Activated CD4-positive, alpha-beta T cell treated with anti-CD3 and anti-CD28 coated beads, Interleukin-2, amount 50 U/mL, for 24 hours (primary cell): ENCODE measurements around the gene FOXF1.
A peak's percentile ranks its signal among the peaks of the same experiment; 100 is the strongest.

Experiments used
- DNase-seq, 2 donors: peaks; one replicate each; pipeline ENCODE4 v3.0.0-alpha.2; 2020; ENCODE audit warnings: low read depth in 1 of 2, low spot score in 1 of 2

Gene FOXF1

GRCh38 chr16:86533076-86533475 lies 22.7 kb downstream of the FOXF1 start:
- no peak for DNase-seq

DNA sequence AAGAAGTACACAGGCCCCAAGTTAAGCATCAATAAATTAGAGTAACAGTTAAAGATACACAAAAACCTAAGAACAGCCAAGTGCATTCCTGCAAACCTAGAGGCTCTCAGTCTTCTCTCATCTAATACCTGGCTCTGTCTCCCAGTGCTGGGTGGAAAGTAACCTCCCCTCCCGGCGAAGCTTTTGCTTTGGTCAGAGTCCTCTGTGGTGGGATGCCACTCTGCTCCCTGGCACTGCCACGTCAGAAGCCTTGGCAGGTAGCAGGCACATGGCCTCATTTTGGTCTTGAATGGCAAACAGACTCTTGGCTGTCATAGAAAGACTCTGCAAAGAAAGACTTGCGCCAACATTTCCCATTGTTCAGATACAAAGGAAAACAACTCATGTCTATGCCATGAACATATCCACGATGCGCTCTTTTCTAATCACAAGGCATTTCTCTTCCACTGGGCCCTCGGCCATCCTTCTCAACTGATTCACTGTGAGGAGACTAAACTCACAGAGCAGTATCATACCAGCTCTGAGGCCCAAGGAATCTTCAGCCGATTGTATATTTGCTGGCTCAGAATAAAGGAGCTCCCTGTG lies 23.5 kb downstream of the FOXF1 start:
- DNase-seq = no peak

DNA sequence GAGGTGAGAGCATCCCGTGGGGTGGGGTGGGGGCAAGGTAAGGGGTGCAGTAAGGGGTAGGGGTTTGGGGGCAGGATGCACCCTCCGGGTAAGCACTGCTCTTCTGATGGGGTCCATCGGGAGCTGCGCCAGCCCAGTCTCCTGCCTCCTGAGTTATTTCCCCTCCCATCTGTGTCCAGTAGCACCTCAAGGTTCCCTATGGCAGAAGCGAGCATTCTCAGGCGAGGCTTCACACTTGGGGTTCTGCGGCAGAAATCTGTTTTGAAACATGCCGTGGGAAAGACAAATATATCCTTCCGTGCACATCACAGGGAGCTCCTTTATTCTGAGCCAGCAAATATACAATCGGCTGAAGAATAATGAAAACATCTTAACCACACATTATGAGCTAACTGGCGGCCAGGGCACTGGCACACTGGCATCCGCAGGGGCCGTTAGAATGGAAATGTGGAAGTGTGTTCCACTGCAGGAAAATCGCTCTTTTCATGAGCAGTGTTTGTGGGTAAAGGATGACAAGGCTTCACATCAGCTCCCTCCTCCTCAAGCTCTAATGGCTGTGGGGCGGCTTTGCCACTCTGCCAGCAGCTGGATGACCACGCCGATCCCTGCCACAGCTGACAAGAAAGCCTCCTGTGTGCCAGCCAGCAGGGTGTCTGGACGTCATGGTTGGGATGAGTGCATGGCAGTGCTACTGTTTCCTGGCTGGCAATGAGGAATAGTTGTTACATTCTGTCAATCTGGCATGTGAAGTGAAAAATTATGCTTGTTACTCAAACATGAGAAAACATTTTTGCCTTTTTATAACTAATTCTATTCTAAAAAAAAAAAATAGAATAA lies 24.7 kb downstream of the FOXF1 start:
- no peak for DNase-seq

DNA sequence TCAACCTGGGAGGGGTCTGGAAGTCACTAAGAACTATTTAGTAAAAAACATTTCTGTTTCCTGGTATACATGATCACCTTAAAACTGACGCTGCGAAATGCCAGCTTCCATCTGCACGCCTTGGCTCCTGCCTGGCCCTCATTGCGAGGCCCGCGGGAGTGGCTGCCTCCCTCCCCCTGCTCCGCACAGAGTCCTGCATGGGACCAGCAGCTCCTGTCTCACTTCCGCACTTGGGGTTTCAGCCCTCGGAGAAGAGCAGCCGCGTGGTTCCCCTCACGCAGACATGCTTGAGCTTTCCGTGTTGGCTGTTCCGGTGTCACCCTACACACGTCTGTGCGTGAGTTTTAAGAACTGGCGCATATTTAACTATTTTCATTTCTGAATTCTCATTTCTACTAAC lies 26.3 kb downstream of the FOXF1 start:
- no peak for DNase-seq

GRCh38 chr16:86537486-86537885 lies 27.2 kb downstream of the FOXF1 start:
- no peak for DNase-seq

GRCh38 chr16:86538196-86538780 lies 28.0 kb downstream of the FOXF1 start:
- no peak for DNase-seq

- no peak for DNase-seq
Observed at GRCh38 chr16:86540894-86541293, 30.6 kb downstream of the FOXF1 start.

DNA sequence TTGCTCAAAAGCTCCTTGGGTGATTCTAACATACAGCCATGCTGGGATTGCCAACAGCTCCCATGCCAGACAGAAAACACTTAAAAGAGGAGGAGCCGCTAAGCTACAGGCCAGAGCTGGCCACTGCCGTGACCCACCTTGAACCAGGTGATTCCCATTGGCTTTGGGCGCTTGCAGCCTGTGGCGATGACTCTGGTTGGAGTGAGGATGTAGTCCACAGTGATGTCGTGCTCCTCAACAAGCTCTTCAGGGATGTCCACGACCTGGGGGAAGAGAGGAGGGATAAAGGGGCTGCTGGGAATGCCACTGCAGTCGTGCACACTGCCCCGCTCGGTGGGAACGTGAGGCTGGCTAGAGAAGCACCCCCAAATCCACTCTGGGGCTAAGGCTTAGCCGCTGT lies 31.2 kb downstream of the FOXF1 start:
- no peak for DNase-seq

- no peak for DNase-seq
Observed at GRCh38 chr16:86542756-86543750, 32.7 kb downstream of the FOXF1 start.

DNA sequence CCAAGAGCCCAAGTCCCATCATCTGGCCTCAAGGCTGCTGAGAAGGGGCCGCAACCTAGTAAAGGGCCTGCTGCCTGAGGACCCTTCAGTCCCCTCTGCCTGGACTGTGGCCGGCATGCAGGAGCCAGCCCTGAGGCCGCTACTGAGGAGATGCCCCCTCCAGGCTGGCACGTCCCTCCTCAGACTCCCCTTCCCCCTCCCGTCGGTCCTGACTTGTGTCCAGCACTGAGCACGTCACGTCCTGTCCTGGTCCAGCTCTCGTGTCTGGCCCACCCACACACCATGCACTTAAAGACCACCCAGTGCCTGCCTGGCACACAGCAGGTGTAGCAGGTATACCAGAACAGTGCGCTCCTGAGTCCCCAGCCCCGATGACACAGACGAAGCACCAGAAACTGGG lies 35.2 kb downstream of the FOXF1 start:
- no peak for DNase-seq

GRCh38 chr16:86545954-86546637 lies 35.8 kb downstream of the FOXF1 start:
- DNase-seq = no peak

DNA sequence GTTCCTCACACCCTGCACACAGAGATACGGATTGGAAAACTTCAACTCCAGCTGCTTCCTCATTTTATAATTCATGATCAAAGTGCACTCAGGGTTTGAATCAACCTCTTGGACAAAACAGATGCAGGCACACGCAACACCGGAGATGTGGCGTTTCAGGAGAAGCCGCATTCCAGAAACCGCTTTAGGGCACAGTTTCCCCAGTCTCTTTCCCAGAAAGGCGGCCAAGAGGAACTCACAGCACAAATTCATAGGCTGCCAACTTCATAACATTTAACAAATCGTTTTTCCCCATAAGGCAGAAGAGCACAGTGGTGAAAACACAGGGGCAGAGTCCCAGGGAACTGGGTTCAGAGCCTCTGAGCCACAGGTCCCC lies 36.3 kb downstream of the FOXF1 start:
- no peak for DNase-seq

DNA sequence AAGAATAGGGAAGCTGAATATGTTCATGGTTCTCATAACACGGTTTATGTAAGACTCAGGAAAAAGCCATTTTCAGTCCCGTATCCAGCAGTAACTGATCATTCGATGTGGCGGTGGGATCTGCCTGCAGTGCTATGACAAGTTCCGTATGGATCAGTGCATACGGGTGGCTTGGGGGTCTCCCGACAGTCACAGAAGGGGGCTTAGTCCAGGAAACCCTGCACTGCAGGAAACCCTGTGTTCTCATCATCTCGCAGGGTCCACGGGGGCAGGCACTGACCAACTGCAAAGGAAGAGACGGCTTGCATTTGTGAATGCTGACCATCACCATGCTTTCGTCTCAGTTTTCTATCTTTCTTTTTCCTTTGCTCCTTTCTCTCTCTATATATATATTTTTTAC lies 37.0 kb downstream of the FOXF1 start:
- no peak for DNase-seq

GRCh38 chr16:86549076-86549892 lies 39.0 kb downstream of the FOXF1 start:
- no peak for DNase-seq

DNA sequence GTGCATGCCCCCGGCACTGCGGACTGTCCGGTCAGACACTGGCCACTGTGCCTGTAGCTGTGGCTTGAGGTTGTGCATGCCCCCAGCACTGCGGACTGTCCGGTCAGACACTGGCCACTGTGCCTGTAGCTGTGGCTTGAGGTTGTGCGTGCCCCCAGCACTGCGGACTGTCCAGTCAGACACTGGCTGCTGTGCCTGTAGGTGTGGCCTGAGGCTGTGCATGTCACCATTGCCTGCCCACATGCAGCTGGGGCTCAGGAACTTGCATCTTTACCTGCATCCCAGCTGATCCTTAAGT lies 39.5 kb downstream of the FOXF1 start:
- no peak for DNase-seq

- DNase-seq = no peak
Observed at GRCh38 chr16:86550281-86550680, 40.0 kb downstream of the FOXF1 start.

GRCh38 chr16:86553356-86553755 lies 43.0 kb downstream of the FOXF1 start:
- DNase-seq = no peak

- DNase-seq = no peak
Observed at GRCh38 chr16:86554599-86554916, 44.2 kb downstream of the FOXF1 start.

GRCh38 chr16:86554917-86555703 lies 44.8 kb downstream of the FOXF1 start, which contains the start of gene MTHFSD:
TSS of gene MTHFSD (minus strand) at chr16:86555235. CDS start at chr16:86555184, 51 bp downstream.
- peak; percentile 93 to 98 for DNase-seq
